ENCODE results near the gene MFSD6L. TPM values are rescaled to one million over a fixed set of nuclear protein-coding genes. Genes with fewer than 3 reads are reported as not detected.

The MFSD6L gene
- total and polyA plus RNA-seq, 12 donors: 0.06 to 0.24 (median 0.13) TPM; not detected in 7

DNA sequence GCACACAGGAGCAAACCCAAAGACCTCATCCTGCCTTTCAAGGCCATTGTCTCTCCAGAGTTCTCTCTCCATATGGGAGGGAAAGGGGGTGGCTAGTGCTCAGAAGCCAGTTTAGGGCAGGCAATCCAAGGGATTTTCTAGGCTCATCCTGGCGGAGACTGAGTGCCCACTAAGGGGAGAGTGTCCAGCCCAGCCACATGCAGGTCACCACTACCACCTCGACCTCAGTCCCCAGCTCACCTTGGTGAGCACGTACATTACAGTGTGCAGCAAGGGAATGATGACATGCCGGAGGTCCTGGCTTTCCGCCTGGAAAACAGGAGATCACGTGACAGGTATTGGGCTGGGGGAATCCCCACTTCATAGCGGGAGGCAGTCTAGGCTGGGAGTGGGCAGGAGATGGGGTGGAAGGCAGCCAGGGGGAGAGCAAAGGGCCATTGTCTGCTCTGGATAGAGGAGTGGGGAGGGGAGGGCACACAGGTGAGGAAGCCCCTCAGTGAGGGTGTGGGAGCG lies 38.5 kb upstream of the MFSD6L start:
- TF ChIP-seq, protein P1, sequence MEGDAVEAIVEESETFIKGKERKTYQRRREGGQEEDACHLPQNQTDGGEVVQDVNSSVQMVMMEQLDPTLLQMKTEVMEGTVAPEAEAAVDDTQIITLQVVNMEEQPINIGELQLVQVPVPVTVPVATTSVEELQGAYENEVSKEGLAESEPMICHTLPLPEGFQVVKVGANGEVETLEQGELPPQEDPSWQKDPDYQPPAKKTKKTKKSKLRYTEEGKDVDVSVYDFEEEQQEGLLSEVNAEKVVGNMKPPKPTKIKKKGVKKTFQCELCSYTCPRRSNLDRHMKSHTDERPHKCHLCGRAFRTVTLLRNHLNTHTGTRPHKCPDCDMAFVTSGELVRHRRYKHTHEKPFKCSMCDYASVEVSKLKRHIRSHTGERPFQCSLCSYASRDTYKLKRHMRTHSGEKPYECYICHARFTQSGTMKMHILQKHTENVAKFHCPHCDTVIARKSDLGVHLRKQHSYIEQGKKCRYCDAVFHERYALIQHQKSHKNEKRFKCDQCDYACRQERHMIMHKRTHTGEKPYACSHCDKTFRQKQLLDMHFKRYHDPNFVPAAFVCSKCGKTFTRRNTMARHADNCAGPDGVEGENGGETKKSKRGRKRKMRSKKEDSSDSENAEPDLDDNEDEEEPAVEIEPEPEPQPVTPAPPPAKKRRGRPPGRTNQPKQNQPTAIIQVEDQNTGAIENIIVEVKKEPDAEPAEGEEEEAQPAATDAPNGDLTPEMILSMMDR (IDR thresholded peaks at IDR 0.05): no peak
- no peak for TF ChIP-seq POLR2A (IDR thresholded peaks at IDR 0.05)
- no peak overlapping the region for H3K4me3 ChIP-seq
- peaks cover 6% of the 10 kb centered on the region for H3K27me3 ChIP-seq
- intact Hi-C loops (cut with DNase I): no loop called here
- WGBS, 4 donors: 44 to 65% (median 53%) methylated on average over 6 to 8 of the region's 8 CpGs
- no peak overlapping the region for H3K27ac ChIP-seq
- DNase-seq: peak in 1 of 7 donors; percentile 46
- no peaks in the 10 kb centered on the region for H3K4me1 ChIP-seq (replicated peaks in 1 of 2)
- no peaks in the 10 kb centered on the region for H3K36me3 ChIP-seq (replicated peaks in 1 of 2)
- H3K9me3 ChIP-seq (replicated peaks in 1 of 3): no peaks in the 10 kb centered on the region

DNA sequence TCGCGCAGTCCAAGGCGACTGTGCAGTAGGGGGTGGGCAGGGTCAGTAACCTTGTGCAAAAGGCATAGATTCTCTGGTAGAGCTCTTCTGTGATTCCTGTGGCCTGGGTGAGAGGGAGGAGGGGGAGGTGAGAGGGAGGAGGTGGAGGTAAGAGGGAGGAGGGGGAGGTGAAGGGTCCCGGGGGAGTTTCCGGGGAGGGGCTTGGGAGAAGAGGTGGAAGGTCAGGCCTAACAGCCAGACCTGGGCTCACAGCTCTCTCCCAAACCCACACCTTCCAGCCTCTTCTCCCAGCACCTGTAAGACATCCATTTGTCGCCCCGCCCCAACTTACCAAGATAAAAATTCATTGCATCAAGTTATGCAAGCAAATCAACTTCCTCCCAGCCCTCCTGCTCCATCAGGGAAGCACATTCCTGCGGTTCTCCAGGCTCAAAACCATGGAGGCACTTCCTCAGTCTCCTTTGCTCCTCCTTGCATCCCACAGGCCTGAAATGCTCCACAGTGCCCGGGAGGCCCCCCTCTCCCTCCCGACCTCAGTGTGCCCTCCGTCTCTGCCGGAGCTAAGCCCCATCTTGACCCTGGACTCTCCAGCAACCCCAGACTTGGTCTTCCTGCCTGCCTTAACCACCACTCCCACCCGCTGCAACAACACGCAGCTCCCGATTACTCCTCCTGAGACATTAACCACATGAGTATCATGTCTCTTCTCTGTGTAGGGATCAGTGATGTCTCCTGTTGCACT lies 37.8 kb upstream of the MFSD6L start:
- 72 to 77% (median 74%) methylated on average over 13 to 15 of the region's 15 CpGs for WGBS, 4 donors
- peak in 1 of 7 donors; percentile 18 for DNase-seq
- Histone ChIP-seq H3K4me1 (replicated peaks in 1 of 2) (no peaks in the 10 kb centered on the region), H3K36me3 (replicated peaks in 1 of 2) (no peaks in the 10 kb centered on the region), H3K9me3 (replicated peaks in 1 of 3) (no peaks in the 10 kb centered on the region), H3K4me3 (no peak overlapping the region), H3K27me3 (peaks cover 7% of the 10 kb centered on the region), H3K27ac (no peak overlapping the region)
- TF ChIP-seq, protein P1 (IDR thresholded peaks at IDR 0.05): no peak
- no peak for TF ChIP-seq POLR2A (IDR thresholded peaks at IDR 0.05)
- intact Hi-C loops (cut with DNase I): no loop called here

DNA sequence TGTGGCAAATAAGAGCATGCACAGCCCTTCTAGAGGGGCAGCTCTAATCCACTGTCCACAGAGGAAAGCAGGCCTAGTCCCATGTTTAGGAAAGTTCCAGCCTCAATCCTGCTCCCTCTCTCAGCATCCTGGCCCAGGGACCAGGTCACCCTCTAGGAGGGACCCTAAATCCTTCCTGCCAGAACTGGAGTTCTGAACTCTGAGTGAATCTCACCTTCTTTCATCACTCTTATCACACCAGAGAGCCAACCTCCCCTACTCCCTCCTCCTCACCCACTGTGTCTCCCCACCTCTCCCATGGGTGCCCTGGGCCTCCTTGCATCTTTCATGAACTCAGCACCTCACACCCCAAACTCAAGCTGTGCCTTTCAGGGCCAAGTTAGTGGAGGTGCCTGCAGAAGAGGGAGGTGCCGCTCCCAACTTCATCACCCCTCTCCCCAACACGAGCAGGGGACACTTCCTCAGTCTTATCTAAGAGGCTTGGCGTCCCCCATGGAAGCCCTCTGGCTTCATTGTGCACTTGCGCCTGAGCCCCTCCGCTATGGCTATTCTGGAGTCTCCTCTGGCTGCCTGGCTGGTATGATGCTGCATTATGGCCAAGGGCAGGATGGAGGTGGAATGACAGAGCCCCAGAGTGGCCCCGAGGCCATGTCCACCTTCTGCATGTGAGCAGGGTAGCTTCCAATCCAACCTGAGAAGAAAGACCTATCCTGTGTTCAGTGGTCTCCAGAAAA lies 36.6 kb upstream of the MFSD6L start:
- DNase-seq: no peak
- intact Hi-C loops (cut with DNase I): no loop called here

DNA sequence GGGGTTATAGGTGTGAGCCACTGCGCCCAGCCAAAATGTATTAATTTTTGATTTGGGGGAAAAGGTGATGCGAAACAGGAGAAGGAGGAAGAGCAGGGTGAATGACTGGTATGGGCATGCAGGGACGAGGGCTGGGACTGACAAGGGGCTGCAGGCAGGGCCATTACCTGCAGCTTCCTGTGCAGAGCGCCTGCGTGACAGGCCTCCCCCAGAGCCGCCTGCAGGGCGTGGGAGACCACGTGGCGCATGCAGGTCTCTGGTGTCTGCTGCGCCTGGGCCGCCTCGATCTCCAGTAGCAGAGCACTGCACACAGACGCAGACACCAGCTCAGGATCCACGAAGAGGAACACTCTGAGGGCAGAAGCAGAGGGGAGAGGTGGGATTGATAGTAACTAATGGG lies 35.9 kb upstream of the MFSD6L start:
- no peak for DNase-seq
- no peaks in the 10 kb centered on the region for H3K36me3 ChIP-seq (replicated peaks in 1 of 2)
- TF ChIP-seq POLR2A (IDR thresholded peaks at IDR 0.05): no peak
- TF ChIP-seq, protein P1 (IDR thresholded peaks at IDR 0.05): no peak
- no peak overlapping the region for H3K27ac ChIP-seq
- H3K9me3 ChIP-seq (replicated peaks in 1 of 3): no peaks in the 10 kb centered on the region
- no peaks in the 10 kb centered on the region for H3K4me1 ChIP-seq (replicated peaks in 1 of 2)
- peaks cover 7% of the 10 kb centered on the region for H3K27me3 ChIP-seq
- no peak overlapping the region for H3K4me3 ChIP-seq
- intact Hi-C loops (cut with DNase I): no loop called here
- WGBS, 4 donors: 84 to 95% (median 88%) methylated on average over 12 to 14 of the region's 14 CpGs

More for the DNA sequence above, 36.6 kb upstream of the MFSD6L start:
- Histone ChIP-seq H3K27ac (no peak overlapping the region), H3K4me1 (replicated peaks in 1 of 2) (no peaks in the 10 kb centered on the region), H3K27me3 (peaks cover 7% of the 10 kb centered on the region), H3K9me3 (replicated peaks in 1 of 3) (no peaks in the 10 kb centered on the region), H3K36me3 (replicated peaks in 1 of 2) (no peaks in the 10 kb centered on the region), H3K4me3 (no peak overlapping the region)
- TF ChIP-seq, protein P1 (IDR thresholded peaks at IDR 0.05): no peak
- no peak for TF ChIP-seq POLR2A (IDR thresholded peaks at IDR 0.05)
- WGBS, 4 donors: 84 to 95% (median 88%) methylated on average over 6 of the region's 6 CpGs

Data from adrenal gland (tissue), 12 donors.